Skeletal muscle cell (primary cell): Measurements from ENCODE around the gene TM6SF1.
"Not testable (repeated sequence)": the region's sequence is repeated elsewhere in the genome, so short reads cannot be mapped to it uniquely, and the experiment has no call there.

ENCODE experiments used
- DNase-seq: peaks from one replicate; pipeline ENCODE4 v3.0.0-alpha.2; 2010; ENCODE audit warnings: low read depth
- H3K4me3 ChIP-seq: 2 replicates; pipeline ENCODE4 v1.5.1; 2011; ENCODE audit warnings: low read depth, mild to moderate bottlenecking, control low read depth, low read length, moderate library complexity

Gene TM6SF1

GRCh38 chr15:83106994-83107840 is at the start of gene TM6SF1:
TSS of gene TM6SF1 (plus strand) at chr15:83107645. CDS start at chr15:83107681, 36 bp downstream.
- no peak for DNase-seq
- H3K4me3 ChIP-seq: peak within 1 kb of the TSS; percentile 59

- DNase-seq: no peak
- H3K4me3 ChIP-seq: no peak overlapping the region
Measured at GRCh38 chr15:83057696-83058376, 49.6 kb upstream of the TM6SF1 start.

GRCh38 chr15:83061680-83062079 is 45.8 kb upstream of the TM6SF1 start:
- H3K4me3 ChIP-seq: no peak overlapping the region
- DNase-seq: no peak

GRCh38 chr15:83062768-83063180 is 44.7 kb upstream of the TM6SF1 start:
- no peak for DNase-seq
- H3K4me3 ChIP-seq: no peak overlapping the region

GRCh38 chr15:83063551-83063950 is 43.9 kb upstream of the TM6SF1 start:
- no peak overlapping the region for H3K4me3 ChIP-seq
- DNase-seq: no peak

- no peak for DNase-seq
- peak overlapping the region; percentile 97 for H3K4me3 ChIP-seq
Measured at GRCh38 chr15:83064859-83065258, 42.6 kb upstream of the TM6SF1 start.

- peak overlapping the region; percentile 97 for H3K4me3 ChIP-seq
- DNase-seq: no peak
Measured at GRCh38 chr15:83065431-83065830, 42.0 kb upstream of the TM6SF1 start.

GRCh38 chr15:83066034-83066733 is 41.3 kb upstream of the TM6SF1 start:
- no peak for DNase-seq
- H3K4me3 ChIP-seq: peak overlapping the region; percentile 97

GRCh38 chr15:83066734-83067637 is 40.5 kb upstream of the TM6SF1 start, which contains the start of gene BTBD1:
TSS of gene BTBD1 (minus strand) at chr15:83067252. CDS start at chr15:83067151, 101 bp downstream.
- peak; percentile 94 for DNase-seq
- peak within 1 kb of the TSS; percentile 97 for H3K4me3 ChIP-seq

GRCh38 chr15:83067638-83067962 is 39.8 kb upstream of the TM6SF1 start:
- DNase-seq: no peak
- peak overlapping the region; percentile 97 for H3K4me3 ChIP-seq

- H3K4me3 ChIP-seq: no peak overlapping the region
- no peak for DNase-seq
Measured at GRCh38 chr15:83068054-83068453, 39.4 kb upstream of the TM6SF1 start.

GRCh38 chr15:83069211-83069642 is 38.2 kb upstream of the TM6SF1 start:
- H3K4me3 ChIP-seq, DNase-seq: not testable (repeated sequence)

- DNase-seq: no peak
- H3K4me3 ChIP-seq: no peak overlapping the region
Measured at GRCh38 chr15:83077491-83078230, 29.8 kb upstream of the TM6SF1 start.

- H3K4me3 ChIP-seq: no peak overlapping the region
- DNase-seq: no peak
Measured at GRCh38 chr15:83078712-83079111, 28.7 kb upstream of the TM6SF1 start.

GRCh38 chr15:83081256-83082014 is 26.0 kb upstream of the TM6SF1 start:
- DNase-seq: no peak
- H3K4me3 ChIP-seq: no peak overlapping the region

- DNase-seq: no peak
Measured at GRCh38 chr15:83082730-83083386, 24.6 kb upstream of the TM6SF1 start.

GRCh38 chr15:83085461-83085860 is 22.0 kb upstream of the TM6SF1 start:
- DNase-seq: not testable (repeated sequence)

More at GRCh38 chr15:83082730-83083386, 24.6 kb upstream of the TM6SF1 start:
- H3K4me3 ChIP-seq: no peak overlapping the region

More at GRCh38 chr15:83085461-83085860, 22.0 kb upstream of the TM6SF1 start:
- H3K4me3 ChIP-seq: not testable (repeated sequence)
